Measurements from ENCODE around the gene CBLIF. TPM values are rescaled to one million over a fixed set of nuclear protein-coding genes. Genes with fewer than 3 reads are reported as not detected.

CBLIF gene
- total RNA-seq, 1 donor from 2014 or later: not detected

Other genes starting within 250 kb of the CBLIF start
- 47.3 to 48.4 TPM (median 47.6 TPM) in 3 replicates for gene OSBP, start 229.7 kb downstream of the CBLIF start, total RNA-seq
- gene PATL1, start 176.5 kb downstream of the CBLIF start, total RNA-seq: 24.5 to 30.4 TPM (median 28.8 TPM) in 3 replicates
- not detected in 3 replicates for gene OR10V1, start 131.7 kb downstream of the CBLIF start, total RNA-seq
- gene STX3, start 90.1 kb downstream of the CBLIF start, total RNA-seq: 14.5 to 22.1 TPM (median 20.3 TPM) in 3 replicates
- 27.6 to 36.2 TPM (median 28.3 TPM) in 3 replicates for gene MRPL16, start 34.7 kb downstream of the CBLIF start, total RNA-seq
- gene TCN1, start 21.0 kb upstream of the CBLIF start, total RNA-seq: not detected in 3 replicates
- not detected in 3 replicates for gene OOSP3, start 33.3 kb upstream of the CBLIF start, total RNA-seq
- gene OOSP1, start 92.9 kb upstream of the CBLIF start, total RNA-seq: not detected in 3 replicates
- gene OOSP4A, start 118.5 kb upstream of the CBLIF start, total RNA-seq: not detected in 3 replicates
- gene OOSP4B, start 171.7 kb upstream of the CBLIF start, total RNA-seq: not detected in 3 replicates
- not detected in 3 replicates for gene OOSP2, start 194.9 kb upstream of the CBLIF start, total RNA-seq
- gene MS4A3, start 211.2 kb upstream of the CBLIF start, total RNA-seq: not detected in 3 replicates
- not detected in 3 replicates for gene MS4A2, start 243.2 kb upstream of the CBLIF start, total RNA-seq